Measurements from ENCODE around the gene CDS2.

- TF ChIP-seq POLR2A (IDR thresholded peaks at IDR 0.05; ENCODE audit: low read depth, low read length) (no peak), DPF2 (IDR thresholded peaks at IDR 0.05) (no peak), E4F1 (IDR thresholded peaks at IDR 0.05; ENCODE audit: borderline replicate concordance, partially characterized antibody) (no peak), POLR2AphosphoS5 (IDR thresholded peaks at IDR 0.05; ENCODE audit: low read length) (no peak), EP300 (IDR thresholded peaks at IDR 0.05; ENCODE audit: borderline replicate concordance in 1 of 2, control insufficient read depth in 1 of 2, low read depth in 2 of 2, low read length in 2 of 2) (no peak), IKZF1 (conservative IDR thresholded peaks at IDR 0.05) (no peak), GABPA (IDR thresholded peaks at IDR 0.05; ENCODE audit: low read depth) (no peak), YY1 (IDR thresholded peaks at IDR 0.05; ENCODE audit: low read depth, low read length) (no peak), CBX5 (IDR thresholded peaks at IDR 0.05; ENCODE audit: low read depth) (no peak), POLR2AphosphoS2 (IDR thresholded peaks at IDR 0.05; ENCODE audit: low read depth, low read length) (no peak), SIN3A (IDR thresholded peaks at IDR 0.05; ENCODE audit: low read depth, low read length) (no peak)
- TF ChIP-seq, protein P1, sequence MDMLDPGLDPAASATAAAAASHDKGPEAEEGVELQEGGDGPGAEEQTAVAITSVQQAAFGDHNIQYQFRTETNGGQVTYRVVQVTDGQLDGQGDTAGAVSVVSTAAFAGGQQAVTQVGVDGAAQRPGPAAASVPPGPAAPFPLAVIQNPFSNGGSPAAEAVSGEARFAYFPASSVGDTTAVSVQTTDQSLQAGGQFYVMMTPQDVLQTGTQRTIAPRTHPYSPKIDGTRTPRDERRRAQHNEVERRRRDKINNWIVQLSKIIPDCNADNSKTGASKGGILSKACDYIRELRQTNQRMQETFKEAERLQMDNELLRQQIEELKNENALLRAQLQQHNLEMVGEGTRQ (IDR thresholded peaks at IDR 0.05; ENCODE audit: borderline replicate concordance, low read depth, low read length) = no peak
- TF ChIP-seq, protein P2, sequence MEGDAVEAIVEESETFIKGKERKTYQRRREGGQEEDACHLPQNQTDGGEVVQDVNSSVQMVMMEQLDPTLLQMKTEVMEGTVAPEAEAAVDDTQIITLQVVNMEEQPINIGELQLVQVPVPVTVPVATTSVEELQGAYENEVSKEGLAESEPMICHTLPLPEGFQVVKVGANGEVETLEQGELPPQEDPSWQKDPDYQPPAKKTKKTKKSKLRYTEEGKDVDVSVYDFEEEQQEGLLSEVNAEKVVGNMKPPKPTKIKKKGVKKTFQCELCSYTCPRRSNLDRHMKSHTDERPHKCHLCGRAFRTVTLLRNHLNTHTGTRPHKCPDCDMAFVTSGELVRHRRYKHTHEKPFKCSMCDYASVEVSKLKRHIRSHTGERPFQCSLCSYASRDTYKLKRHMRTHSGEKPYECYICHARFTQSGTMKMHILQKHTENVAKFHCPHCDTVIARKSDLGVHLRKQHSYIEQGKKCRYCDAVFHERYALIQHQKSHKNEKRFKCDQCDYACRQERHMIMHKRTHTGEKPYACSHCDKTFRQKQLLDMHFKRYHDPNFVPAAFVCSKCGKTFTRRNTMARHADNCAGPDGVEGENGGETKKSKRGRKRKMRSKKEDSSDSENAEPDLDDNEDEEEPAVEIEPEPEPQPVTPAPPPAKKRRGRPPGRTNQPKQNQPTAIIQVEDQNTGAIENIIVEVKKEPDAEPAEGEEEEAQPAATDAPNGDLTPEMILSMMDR (IDR thresholded peaks at IDR 0.05 in 2 of 3, conservative IDR thresholded peaks at IDR 0.05 in 1 of 3; ENCODE audit: control insufficient read depth in 2 of 3, extremely low read depth in 1 of 3, insufficient read depth in 1 of 3, low read depth in 3 of 3, low read length in 3 of 3) = no peak
Measured at GRCh38 chr20:5160882-5161281, 34.1 kb downstream of the CDS2 start.

Measured in GM12878 (cell line).